ENCODE data around the gene FAM193A.

- TF ChIP-seq GATA3 (IDR thresholded peaks at IDR 0.05; ENCODE audit: low read depth, low read length) (no peak), GATA2 (IDR thresholded peaks at IDR 0.05; ENCODE audit: low read depth, low read length) (no peak)
Observed at GRCh38 chr4:2744576-2745270, 208.3 kb downstream of the FAM193A start.

Measured in SH-SY5Y (cell line).